Measurements from ENCODE around the gene WDTC1.

Gene WDTC1

DNA sequence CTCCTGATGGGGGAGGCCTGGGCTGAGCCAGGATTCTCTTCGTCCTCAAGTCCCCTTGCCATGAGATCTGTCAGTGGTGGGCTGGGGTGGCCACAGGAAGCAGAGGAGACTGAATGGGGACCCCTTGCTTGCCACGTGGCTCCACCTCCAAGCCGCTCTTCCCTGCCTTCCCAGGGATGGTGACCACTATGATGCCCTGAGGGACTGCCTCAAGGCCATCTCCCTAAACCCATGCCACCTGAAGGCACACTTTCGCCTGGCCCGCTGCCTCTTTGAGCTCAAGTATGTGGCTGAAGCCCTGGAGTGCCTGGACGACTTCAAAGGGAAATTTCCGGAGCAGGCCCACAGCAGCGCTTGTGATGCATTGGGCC, 66.6 kb downstream of the WDTC1 start:
- DNase-seq (ENCODE audit: low read depth in 2 of 2) = no peak

DNA sequence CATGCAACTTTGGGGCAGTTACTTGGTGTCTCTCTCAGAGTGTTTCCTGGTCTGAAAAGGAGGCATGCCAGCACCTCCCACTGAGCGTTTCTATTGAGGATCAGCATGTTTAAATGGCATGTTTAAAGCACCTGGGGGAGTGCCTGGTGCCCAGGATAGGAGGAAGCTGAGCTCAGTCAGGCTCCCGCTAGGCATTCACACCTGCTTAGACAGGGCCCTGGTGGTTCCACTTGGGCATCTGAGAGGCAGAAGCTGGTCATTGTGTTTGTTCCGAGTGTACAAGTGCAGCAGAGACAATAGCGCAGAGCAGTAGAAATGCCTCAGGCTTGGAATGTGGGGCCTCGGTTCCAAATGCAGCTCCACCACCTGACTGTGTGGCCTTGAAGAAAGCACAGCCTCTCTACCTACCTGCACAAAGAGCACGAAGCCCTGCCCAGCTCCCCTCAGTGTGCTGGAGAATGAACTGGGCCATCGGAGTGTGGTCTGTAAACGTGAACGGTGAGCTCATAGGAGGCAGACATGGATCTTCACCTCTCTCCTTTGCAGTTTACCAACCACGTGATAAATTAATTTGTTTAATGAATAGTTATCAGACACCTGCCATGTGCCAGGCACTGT, 67.3 kb downstream of the WDTC1 start:
- DNase-seq (ENCODE audit: low read depth in 2 of 2) = no peak

DNA sequence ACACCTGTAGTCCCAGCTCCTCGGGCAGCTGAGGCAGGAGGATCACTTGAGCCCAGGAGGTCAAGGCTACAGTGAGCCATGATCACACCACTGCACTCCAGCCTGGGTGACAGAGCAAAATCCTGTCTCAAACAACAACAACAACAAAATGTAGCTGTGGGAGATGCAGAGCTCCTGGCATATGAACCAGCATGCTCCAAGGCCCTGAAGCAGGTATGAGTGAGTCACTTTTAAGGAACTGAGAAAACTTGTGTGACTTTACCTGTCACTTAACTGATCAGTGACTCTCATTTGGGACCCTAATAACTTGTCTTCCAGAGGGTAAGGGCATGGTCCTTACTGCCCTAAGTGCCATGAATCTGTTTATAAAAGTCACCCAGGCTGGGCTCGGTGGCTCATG, 68.2 kb downstream of the WDTC1 start:
- DNase-seq (ENCODE audit: low read depth in 2 of 2) = no peak

DNA sequence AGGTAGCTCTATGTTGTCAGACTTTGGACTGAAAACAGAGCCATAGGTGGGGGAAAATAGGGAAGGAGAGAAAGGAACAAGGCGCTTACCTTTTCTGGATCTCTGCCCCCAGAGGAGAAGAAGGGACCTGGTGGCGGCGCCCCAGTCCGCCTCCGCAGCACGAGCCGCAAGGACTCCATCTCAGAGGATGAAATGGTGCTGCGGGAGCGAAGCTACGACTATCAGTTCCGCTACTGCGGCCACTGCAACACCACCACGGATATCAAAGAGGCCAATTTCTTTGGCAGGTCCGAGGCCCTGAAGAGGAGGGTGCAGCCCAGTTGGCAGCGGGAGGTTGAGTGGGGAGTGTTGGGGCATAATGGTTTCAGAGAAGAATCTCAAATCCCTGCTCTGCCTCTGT, 69.1 kb downstream of the WDTC1 start:
- no peak for DNase-seq (ENCODE audit: low read depth in 2 of 2)

DNA sequence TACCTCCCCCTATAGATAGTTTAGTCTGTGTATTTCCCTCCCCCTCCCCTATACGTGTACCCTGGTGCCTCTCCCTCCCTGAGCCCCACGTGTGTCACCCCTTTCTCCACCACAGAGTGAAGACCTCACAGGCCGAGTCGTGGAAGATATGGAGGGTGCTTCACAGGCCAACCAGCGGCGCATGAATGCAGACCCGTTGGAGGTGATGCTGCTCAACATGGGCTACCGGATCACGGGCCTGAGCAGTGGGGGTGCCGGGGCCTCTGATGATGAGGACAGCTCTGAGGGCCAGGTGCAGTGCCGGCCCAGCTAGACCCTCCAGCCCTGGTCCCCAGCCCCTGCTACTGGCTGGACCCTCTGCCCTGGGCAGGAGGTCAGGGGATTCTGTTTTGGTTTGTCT, 71.6 kb downstream of the WDTC1 start:
- DNase-seq (ENCODE audit: low read depth in 2 of 2) = no peak

DNA sequence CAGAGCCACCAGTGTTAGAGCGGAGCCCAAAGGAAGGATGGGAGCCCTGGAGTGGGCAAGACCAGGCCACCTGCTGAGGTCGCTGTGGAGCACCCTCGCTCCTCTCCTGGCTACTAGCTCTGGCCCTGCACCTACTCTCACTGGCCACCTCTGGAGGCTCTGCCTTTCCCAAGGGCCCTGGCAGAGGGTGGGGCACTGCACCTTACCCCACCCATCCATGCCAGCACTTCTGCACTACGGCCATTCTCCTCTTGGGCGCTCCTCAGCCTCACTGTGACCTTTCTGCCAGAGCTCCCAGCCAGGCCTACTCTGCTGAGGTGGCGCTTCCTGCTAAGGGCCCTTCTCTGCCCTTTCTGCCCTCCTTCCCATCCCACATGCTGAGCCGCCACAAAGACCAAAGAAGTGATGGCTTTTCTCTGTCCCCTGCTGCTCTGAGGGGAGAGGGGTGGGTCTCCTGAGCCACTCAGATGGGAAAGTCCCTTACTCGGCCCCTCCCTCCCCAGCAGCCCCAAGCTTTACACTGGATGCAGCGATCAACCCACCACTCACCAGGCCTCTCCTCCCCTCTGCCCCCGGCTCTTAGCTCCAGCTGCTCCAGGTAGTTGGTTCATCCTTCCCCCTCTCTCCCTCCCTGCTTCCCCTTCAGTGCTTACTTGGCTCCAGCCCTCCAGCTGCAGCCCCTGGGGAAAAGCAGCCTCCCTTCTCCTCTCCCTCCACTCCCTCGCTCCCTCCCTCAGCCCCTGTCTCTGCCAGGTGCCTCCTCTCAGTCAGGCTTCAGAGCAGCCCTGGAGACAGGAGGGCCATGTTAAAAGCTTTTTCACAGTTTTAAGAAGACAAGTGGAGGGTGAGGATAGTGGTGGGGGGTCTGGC, 72.7 kb downstream of the WDTC1 start:
- DNase-seq (ENCODE audit: low read depth in 2 of 2) = no peak

DNA sequence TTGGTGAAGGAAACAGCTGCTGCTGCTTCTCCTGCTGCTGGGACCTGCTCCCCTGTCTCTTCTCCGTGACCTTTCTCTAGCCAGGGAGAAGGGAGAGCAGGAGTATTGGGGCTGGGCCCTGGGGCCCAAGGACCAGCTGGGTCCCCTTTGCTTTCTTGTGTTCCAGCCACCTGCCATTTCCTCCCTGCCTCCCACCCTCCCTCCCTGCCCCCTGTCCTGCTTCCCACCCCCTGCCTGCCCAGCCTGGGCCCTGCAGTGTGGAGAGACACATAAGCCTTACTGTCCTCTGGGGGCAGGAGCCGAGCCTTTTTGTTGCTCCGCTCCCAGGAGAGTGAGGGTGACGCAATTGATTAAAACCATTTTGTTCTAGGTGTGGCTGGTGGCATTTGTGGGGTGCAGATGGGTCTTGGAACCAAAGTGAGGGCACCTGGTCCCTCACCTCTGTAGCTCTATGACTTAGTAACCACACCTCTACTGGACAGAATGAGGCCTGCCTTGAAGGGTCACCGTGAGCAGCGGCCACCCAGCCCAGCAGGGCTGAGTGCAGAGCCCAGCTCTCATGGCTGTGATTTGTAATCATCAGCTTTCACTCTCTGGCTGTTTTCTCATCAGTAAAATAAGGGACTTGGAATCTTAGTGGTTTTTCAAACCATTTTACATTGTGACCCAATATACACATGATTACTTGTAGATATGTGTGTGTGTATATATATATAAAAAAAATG, 73.6 kb downstream of the WDTC1 start:
- DNase-seq (ENCODE audit: low read depth in 2 of 2) = no peak

DNA sequence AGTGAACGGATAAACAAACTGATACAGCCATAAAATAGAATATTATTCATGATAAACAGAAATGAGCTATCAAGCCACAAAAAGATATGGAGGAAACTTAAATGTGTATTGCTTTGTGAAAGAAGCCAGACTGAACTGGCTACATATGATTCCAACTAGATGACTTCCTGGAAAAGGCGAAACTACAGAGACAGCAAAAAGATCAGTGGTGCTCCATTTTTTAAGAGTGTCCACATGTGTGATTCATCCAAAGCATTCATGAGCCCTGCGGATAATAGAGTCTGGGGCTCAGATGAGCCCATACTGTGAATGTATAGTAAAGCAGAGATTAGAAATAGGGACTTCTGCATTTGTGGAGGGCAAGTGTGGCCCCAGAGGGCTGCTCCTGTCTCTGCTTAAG, 79.7 kb downstream of the WDTC1 start:
- no peak for DNase-seq (ENCODE audit: low read depth in 2 of 2)

DNA sequence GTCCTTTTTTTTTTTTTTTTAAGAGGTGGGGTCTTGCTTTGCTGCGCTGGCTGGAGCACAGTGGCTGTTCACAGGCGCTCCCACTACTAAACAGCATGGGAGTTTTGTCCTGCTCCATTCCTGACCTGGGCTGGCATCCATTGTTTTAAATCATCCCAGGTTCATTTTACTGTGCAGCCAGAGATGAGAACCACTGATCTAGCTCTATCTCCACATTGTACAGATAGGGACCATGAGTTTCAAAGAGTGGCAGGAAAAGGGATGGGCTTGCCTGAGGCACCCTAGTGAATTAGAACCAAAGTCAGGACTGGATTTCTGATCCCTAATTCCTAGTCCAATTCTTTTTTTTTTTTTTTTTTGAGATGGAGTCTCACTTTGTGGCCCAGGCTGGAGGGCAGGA, 80.3 kb downstream of the WDTC1 start:
- DNase-seq (ENCODE audit: low read depth in 2 of 2) = no peak

DNA sequence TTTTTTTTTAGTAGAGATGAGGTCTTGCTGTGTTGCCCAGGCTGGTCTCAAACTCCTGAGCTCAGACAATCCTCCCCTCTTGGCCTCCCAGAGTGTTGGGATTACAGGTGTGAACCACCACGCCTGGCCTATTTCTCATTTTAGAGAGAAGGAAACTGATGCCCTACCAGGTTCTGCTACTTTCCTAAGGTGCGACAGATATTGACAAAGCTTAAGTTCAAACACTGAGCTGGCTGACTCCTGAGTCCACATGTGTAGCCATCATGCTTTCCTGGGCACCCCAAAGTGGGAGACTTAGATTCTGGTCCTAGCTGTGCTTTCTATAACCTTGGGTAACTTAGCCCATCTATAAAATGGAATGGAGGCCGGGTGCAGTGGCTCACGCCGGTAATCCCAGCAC, 82.4 kb downstream of the WDTC1 start:
- DNase-seq (ENCODE audit: low read depth in 2 of 2) = no peak

DNA sequence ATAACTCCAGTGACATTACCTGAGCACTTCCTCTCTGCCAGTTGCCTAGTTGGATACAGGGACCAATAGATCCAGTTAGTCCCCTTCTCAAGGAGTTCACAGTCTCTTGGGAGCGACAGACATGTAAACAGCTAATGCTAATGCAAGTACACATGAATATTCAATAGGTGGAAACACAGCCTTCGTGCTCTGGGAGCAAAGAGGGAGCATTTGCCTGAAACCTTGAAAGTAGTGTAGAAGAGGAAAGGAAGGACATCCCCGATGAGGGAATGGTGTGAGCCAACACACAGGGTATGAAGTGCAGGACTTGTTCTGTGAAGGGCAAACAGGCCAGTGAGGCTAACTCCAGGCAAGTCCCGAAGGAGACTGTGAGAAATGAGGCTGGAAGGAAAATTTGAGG, 83.7 kb downstream of the WDTC1 start:
- no peak for DNase-seq (ENCODE audit: low read depth in 2 of 2)

DNA sequence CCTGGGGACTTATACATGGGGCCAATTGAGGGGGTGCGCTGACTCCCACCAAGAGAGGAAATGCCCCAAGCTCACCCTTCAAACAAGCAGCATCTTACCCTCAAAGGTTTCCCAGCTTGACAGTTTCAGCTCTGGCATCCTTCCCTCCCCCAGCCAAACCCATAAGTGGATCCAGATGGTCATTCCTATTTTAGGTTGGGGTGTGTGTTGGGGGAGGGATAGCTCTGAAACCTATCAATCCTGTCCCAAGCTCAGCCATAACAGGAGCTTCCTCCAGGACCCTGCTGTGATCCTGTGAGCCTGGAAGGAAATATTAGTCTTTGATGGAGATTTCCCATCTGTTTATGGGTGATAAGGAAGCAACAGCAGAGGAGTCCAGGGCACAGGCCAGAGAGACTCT, 84.2 kb downstream of the WDTC1 start:
- DNase-seq (ENCODE audit: low read depth in 2 of 2) = no peak

DNA sequence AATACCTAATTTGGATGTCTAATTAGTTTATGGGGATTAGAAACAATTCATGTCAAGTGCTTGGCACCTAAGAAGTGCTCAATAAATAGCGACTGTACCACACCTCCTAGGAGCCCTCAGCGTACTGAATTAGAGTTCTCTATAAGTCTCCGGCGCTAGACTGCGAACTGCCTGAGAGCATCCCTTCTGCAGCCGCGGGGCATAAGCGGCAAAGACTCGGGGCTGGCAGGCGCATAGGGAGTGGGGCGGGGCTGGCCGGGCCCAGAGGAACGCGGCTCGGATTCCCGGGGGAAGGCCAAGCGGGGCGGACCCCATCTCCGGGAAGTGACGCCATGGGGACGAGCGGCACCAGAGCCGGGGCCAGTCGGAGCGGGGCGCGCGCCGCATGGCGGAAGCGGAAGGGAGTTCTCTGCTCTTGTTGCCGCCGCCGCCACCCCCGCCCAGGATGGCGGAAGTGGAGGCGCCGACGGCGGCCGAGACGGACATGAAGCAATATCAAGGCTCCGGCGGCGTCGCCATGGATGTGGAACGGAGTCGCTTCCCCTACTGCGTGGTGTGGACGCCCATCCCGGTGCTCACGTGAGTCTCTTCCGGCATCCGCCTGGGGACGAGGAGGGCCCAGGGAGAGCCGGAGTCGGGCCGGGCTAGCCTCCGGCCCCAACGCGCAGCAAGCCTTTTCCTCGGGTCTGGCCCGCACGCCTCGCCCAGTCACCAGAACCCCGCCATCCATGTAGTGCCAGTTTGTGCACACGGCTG, 87.6 kb downstream of the WDTC1 start, which contains the start of gene TMEM222:
TMEM222 (plus strand) TSS at position 351 of the 756 bp plus-strand sequence; CDS start at position 386, 35 bp downstream.
- peak; percentile 93 for DNase-seq (ENCODE audit: low read depth in 2 of 2)

DNA sequence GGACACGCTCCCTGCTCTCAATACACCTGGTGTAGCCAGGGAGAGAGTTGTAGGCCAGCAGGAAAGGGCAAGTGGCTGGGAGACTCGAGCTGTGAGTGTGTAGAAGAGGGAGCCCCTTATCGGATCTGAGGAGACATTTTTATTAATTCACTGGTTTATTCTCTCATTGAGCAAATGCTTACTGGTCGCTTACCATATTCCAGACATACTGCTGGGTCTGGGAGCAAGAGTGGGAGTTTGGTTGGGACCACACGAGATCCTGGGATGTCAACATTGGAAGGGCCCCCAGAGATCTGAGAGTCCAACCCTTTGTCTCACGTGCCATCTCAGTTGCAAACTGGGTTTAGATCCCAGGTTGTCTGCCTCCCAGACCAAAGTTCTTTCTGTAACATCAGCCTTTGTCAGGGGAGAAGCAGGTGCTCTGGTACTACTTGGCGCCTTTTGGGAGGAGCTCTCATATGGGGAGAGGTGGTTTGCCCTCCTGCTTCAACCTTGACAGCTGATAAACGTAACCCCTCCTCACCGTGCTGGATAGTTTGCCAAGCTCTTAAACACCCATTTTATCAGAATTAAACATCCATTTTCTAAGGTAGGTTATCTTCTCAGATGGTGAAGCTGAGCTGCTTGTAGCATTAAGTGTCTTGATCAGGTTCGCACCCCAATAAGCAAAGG, 88.3 kb downstream of the WDTC1 start:
- DNase-seq (ENCODE audit: low read depth in 2 of 2) = no peak

DNA sequence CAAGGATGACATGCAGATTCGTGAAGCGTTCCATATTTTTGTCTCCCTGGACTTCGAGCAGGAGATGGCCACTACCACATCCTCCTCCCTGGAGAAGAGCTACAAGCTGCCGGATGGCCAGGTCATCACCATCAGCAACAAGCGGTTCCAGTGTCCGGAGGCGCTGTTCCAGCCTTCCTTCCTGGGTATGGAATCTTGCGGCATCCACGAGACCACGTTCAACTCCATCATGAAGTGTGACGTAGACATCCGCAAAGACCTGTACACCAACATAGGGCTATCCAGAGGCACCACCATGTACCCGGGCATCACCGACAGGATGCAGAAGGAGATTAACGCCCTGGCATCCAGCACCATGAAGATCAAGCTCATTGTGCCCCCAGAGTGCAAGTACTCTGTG, 90.9 kb downstream of the WDTC1 start:
- DNase-seq (ENCODE audit: low read depth in 2 of 2) = no peak

DNA sequence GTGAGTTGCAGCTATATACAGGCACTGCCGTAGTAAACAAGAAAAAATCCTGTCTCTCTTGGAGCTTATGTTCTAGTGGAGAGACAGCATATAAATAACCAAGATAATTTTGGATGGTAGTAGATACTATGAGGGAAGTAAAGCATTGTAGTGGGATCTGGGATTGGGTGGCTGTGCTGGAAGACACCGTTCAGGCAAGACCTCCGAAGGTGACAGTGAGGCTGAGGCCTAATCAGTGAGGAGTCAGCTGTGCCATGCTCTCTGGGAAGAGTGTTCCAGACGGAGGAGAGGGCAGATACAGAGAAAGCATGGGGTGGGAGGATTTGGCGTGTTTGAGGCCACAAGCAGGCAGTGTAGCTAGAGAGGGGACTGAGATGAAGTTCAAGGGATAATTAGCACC, 93.5 kb downstream of the WDTC1 start:
- no peak for DNase-seq (ENCODE audit: low read depth in 2 of 2)

DNA sequence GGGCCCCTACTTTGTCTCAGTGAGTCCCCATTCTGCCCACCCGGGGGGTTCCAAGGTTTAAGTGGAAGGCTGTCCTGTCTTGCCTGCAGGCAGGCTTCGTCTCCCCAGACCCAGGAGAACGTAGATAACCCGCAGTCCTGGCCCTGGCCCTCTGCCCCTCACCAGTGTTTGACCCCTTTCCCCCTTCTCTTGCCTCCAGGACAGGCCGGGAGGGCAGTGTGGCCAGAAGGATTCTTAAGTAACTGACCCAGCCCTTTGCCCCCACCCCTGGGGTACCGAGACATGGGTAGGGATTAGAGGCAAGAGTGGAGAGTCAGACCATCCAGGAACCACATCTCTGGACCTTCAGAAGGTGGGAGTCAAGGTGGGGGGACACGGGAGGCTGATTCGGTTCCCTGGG, 96.4 kb downstream of the WDTC1 start:
- DNase-seq (ENCODE audit: low read depth in 2 of 2) = no peak

DNA sequence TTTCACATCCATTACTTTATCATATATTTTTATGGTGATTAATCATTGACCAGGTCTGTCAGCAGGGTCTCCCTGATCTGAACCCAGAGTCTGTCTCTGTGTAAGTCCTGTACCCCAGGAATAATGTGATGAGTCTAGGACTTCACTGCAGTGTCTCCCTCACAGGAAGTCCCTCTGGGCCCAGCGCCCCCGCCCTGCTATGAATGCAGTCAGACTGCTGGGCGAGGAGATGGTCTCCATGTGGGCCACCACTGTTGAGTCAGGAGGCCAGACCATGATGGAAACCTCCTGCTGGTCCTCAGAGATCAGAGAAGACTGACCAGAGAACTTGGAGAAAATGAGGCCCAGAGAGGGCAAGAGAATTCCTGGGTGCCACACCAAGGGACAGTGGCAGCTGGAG, 97.0 kb downstream of the WDTC1 start:
- no peak for DNase-seq (ENCODE audit: low read depth in 2 of 2)

DNA sequence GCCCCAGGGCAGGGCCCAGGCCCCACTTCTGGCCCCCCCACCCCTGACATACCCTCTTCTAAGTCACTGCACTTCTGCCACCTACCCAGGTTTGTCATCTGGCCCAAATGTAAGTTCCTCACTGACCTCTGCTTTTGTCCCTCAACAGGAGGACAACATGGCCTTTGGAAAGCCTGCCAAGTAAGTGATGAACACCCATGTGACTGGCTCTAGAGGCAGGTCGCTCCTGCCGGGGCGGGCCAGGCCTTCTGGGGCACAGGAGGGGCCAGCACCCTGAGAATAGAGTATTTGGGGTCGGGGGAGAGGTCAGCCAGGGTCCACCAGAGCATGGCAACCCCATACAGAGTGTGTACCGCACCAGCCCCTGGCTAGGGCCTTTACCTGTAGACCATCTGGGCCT, 97.5 kb downstream of the WDTC1 start:
- no peak for DNase-seq (ENCODE audit: low read depth in 2 of 2)

DNA sequence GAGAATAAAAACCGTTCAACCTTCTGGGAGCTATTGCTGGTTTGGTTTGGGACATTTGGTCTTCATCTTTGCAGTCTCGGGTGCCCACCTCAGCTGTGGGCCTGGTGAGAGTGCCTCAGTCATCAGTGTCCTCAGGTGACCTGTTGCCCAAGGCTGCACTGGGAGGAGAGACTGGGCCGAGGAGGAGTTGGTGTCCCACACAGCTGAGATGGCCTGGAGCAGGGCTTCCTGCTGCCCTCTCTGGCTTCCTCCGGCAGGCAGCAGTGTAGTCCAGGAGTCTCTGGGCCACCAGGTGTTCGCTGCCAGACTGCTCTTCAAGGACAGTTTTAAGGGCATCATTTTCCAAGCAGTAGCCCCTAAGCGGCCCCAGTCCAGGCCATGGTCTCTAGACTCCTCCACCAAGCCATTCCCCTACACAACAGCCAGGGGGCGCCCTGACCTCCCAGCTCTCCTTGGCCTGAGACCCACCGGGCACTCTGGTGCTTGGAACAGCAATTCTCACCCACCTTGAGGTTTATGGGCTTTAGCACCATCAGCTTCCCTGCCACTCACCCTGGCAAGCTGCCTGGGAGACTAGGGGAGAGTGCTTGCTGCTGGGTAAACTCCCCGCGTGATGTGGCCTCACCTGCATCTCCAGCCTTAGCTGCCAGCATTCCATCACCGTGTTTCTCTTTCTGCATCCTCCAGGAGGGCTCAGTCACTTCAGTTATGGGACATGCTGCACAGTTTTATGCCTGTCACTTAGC, 98.3 kb downstream of the WDTC1 start:
- DNase-seq (ENCODE audit: low read depth in 2 of 2) = peak; percentile 32 to 47
